Stimulated activated CD8-positive, alpha-beta memory T cell treated with anti-CD3 and anti-CD28 coated beads, Interleukin-12 subunit alpha, Interleukin-12 subunit beta, amount 100 ng/mL, for 24 hours (primary cell): Measurements from ENCODE around the gene RACGAP1.

Source experiments
- DNase-seq: peaks from one replicate; pipeline ENCODE4 v3.0.0-alpha.2; 2020; ENCODE audit errors: extremely low read depth

Gene RACGAP1

GRCh38 chr12:49941556-49942511 lies 83.5 kb downstream of the RACGAP1 start:
- no peak for DNase-seq

GRCh38 chr12:49939707-49940106 lies 85.6 kb downstream of the RACGAP1 start:
- DNase-seq: no peak

- DNase-seq: no peak
These were observed 86.0 kb downstream of the RACGAP1 start for GRCh38 chr12:49939307-49939706.
